Transverse colon (tissue), 4 donors: Measurements from ENCODE around the gene IL18R1. TPM values are rescaled to one million over a fixed set of nuclear protein-coding genes. Genes with fewer than 3 reads are reported as not detected.

Experiments used
- DNase-seq: peaks from one replicate; pipeline ENCODE4 v3.0.0-alpha.2; 2019
- H3K27ac ChIP-seq, 4 donors: fragments of 200-600 bp; sonication (generic); 2 replicates each; pipeline ENCODE4 v1.5.1; 2016 to 2018; ENCODE audit warnings: inconsistent platforms in 4 of 4
- H3K27me3 ChIP-seq: fragments of 200-600 bp; sonication (generic); 2 replicates; pipeline ENCODE4 v1.5.1; 2017; ENCODE audit warnings: inconsistent platforms
- H3K36me3 ChIP-seq, 4 donors: fragments of 200-600 bp; sonication (generic); 2 replicates each; pipeline ENCODE4 v1.5.1; 2017 to 2019; ENCODE audit warnings: inconsistent platforms in 4 of 4
- H3K4me1 ChIP-seq, 4 donors: fragments of 200-600 bp; sonication (generic); 2 replicates each; pipeline ENCODE4 v1.5.1; 2017 to 2020; ENCODE audit warnings: inconsistent platforms in 4 of 4
- H3K4me3 ChIP-seq, 4 donors: fragments of 200-600 bp; sonication (generic); 1 replicate in 1 of 4; 2 replicates in 3 of 4; pipeline versions ENCODE4 v1.5.1 to v1.6.1; 2017 to 2019; ENCODE audit warnings: inconsistent platforms in 4 of 4
- H3K9me3 ChIP-seq, 2 donors: fragments of 200-600 bp; sonication (generic); 2 replicates each; pipeline ENCODE4 v1.5.1; 2017 to 2019; ENCODE audit warnings: inconsistent platforms in 2 of 2
- EP300 ChIP-seq: sonication (generic); formaldehyde crosslinking; IDR thresholded peaks from one replicate; pipeline ENCODE4 v1.6.1; 2017; ENCODE audit warnings: antibody characterized with exemption, low read depth
- POLR2A ChIP-seq: fragments of 450-650 bp; IDR thresholded peaks from one replicate; pipeline ENCODE4 v1.6.1; 2016; ENCODE audit warnings: antibody characterized with exemption, mild to moderate bottlenecking, moderate library complexity
- POLR2AphosphoS5 ChIP-seq, 3 donors: sonication (generic); formaldehyde crosslinking; IDR thresholded peaks; one replicate each; pipeline ENCODE4 v1.6.1; 2016; ENCODE audit warnings: antibody characterized with exemption in 3 of 3
- WGBS, 2 donors: methylation state at CpG; one replicate each; pipeline ENCODE4 v1.1.5; 2018; ENCODE audit warnings: low coverage in 1 of 2; 5-methylcytosine and 5-hydroxymethylcytosine counted together
- in situ Hi-C, 4 donors: fragments of 200-750 bp; cut with MboI; loops; one replicate each; pipeline versions ENCODE4 v1.15.0 to v1.15.1; 2017; ENCODE audit warnings: low sequenced_read_pairs in 3 of 4, low pct_ligation_motif_present in 1 of 4, low pct_unique_long_range_greater_than_20kb in 1 of 4
- intact Hi-C: fragments of 100-400 bp; cut with DNase I; formaldehyde crosslinking; loops from one replicate; pipeline ENCODE4 v1.15.1; 2023; ENCODE audit warnings: low total_unique reads
- total RNA-seq, 4 donors: library from RNA; depleted of rRNA; stranded (reverse); fragments of >200 nt; gene quantifications; one replicate each; pipeline ENCODE4 v1.1.0, GENCODE V29; 2016
- TF ChIP-seq, protein P1 (sequence below), 5 experiments: fragments of 200-600 bp in 3 of 5; fragments of 450-650 bp in 2 of 5; sonication (generic) in 3 of 5; IDR thresholded peaks; 1 replicate in 2 of 5; 2 replicates in 3 of 5; pipeline ENCODE4 v1.5.1; 2016 to 2017; ENCODE audit warnings: antibody characterized with exemption in 5 of 5, inconsistent platforms in 3 of 5, mild to moderate bottlenecking in 2 of 5, moderate library complexity in 1 of 5

The IL18R1 gene
- total RNA-seq, 4 donors from 2014 or later, result 0.75 to 6.0 (median 2.8) TPM

DNA sequence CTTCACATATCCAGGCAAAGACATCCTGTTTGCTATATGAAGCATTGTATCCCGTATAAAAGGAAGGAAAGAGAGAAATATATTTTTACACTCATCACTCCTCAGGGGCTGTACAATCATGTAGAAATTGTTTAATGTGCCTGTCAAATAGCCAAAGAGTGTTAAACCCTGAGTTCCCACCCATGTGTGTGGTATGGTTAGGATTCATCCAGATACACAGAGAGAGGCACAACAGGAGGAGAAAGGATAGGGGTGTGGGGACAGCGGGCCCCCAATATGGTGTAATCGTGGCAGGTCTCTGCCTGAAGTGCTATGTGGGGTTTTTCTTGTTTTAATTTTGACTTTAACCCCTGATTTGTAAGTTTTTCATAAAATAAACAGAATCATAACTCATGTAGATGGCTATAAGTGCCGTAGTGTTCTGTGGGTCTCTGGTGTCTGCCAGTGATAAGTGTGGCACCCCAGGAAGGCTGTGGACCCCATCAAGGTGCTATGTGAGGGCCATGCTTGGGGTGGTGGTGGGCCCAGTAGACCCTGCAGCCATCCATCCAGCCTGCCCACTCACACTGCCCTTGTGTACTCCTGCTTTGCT is 10.2 kb upstream of the IL18R1 start:
- intact Hi-C loops, result no loop called here
- TF ChIP-seq, protein P1, sequence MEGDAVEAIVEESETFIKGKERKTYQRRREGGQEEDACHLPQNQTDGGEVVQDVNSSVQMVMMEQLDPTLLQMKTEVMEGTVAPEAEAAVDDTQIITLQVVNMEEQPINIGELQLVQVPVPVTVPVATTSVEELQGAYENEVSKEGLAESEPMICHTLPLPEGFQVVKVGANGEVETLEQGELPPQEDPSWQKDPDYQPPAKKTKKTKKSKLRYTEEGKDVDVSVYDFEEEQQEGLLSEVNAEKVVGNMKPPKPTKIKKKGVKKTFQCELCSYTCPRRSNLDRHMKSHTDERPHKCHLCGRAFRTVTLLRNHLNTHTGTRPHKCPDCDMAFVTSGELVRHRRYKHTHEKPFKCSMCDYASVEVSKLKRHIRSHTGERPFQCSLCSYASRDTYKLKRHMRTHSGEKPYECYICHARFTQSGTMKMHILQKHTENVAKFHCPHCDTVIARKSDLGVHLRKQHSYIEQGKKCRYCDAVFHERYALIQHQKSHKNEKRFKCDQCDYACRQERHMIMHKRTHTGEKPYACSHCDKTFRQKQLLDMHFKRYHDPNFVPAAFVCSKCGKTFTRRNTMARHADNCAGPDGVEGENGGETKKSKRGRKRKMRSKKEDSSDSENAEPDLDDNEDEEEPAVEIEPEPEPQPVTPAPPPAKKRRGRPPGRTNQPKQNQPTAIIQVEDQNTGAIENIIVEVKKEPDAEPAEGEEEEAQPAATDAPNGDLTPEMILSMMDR (IDR thresholded peaks at IDR 0.05), result no peak
- TF ChIP-seq EP300, result no peak
- TF ChIP-seq POLR2AphosphoS5 (IDR thresholded peaks at IDR 0.05), result no peak
- no peak for TF ChIP-seq POLR2A
- 64 to 79% methylated on average over 3 to 4 of the region's 4 CpGs for WGBS, 2 donors

DNA sequence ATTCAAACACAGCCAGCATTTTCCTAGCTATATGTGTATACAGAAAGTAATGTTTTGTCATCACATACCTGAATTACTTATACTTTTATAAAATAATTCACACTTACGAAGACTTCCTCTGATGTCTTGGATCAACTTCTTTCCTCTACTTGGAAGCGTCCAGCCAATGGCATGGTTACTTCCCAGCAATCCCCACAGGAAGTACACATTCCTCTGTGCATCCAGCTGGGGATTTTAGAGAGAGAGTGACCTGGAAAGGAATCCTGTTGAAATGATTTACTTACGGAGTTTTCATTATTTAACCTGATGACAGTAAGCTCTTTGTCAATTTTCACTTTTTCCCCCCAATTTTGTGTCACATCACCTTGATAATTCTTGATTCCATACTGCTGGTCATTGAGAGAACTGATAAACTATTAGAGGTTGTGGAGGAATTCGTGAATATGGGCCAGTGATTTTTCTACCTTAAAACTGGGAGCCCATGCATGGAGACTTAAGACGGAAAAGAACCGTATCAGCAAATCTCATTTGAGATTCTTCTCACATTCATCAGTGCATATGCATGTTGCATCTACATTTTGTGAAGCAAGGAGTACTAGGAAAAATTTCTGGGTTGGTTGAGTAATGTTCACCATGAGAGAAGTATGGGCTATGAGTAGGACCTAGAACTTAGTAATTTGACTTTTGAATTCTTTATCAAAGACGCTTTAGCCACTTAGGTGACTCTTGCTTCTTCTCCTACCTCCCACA is 9.0 kb upstream of the IL18R1 start:
- intact Hi-C loops (no loop called here), in situ Hi-C loops (loop anchor here in 1 of 4 donors (10.0 kb wide), 1 partner anchor 92 kb away; no protein-coding TSS in a partner anchor)
- no peaks in the 10 kb centered on the region for H3K36me3 ChIP-seq
- H3K4me1 ChIP-seq, result no peaks in the 10 kb centered on the region
- no peaks in the 10 kb centered on the region for H3K27me3 ChIP-seq
- DNase-seq, result no peak
- H3K27ac ChIP-seq, result no peak overlapping the region
- H3K9me3 ChIP-seq, result no peaks in the 10 kb centered on the region
- 88 to 89% methylated on average over 7 of the region's 7 CpGs for WGBS, 2 donors
- no peak overlapping the region for H3K4me3 ChIP-seq
- TF ChIP-seq, protein P1 (IDR thresholded peaks at IDR 0.05), result no peak
- TF ChIP-seq POLR2AphosphoS5 (IDR thresholded peaks at IDR 0.05) (no peak), EP300 (no peak), POLR2A (no peak)

More for the DNA sequence above, 10.2 kb upstream of the IL18R1 start:
- no peaks in the 10 kb centered on the region for H3K36me3 ChIP-seq
- H3K27ac ChIP-seq, result no peak overlapping the region
- in situ Hi-C loops, result loop anchor here in 1 of 4 donors (10.0 kb wide), 1 partner anchor 91 kb away; no protein-coding TSS in a partner anchor
- no peaks in the 10 kb centered on the region for H3K4me1 ChIP-seq
- H3K4me3 ChIP-seq, result no peak overlapping the region
- DNase-seq, result no peak
- no peaks in the 10 kb centered on the region for H3K27me3 ChIP-seq
- H3K9me3 ChIP-seq, result no peaks in the 10 kb centered on the region

- in situ Hi-C loops, result loop anchor here in 3 of 4 donors (10.0 to 25.0 kb wide), 3 partner anchors 95 to 338 kb away; no protein-coding TSS in a partner anchor
Observed at GRCh38 chr2:102350137-102350793, 5.3 kb upstream of the IL18R1 start.

More at GRCh38 chr2:102350137-102350793, 5.3 kb upstream of the IL18R1 start:
- H3K27ac ChIP-seq, result no peak overlapping the region
- TF ChIP-seq EP300 (no peak), POLR2A (no peak), POLR2AphosphoS5 (IDR thresholded peaks at IDR 0.05) (no peak)
- TF ChIP-seq, protein P1 (IDR thresholded peaks at IDR 0.05), result no peak
- H3K4me3 ChIP-seq, result no peak overlapping the region
- DNase-seq, result no peak
- no peaks in the 10 kb centered on the region for H3K27me3 ChIP-seq
- peaks cover 0 to 5% (median under 1%) of the 10 kb centered on the region in 4 donors for H3K4me1 ChIP-seq
- no peaks in the 10 kb centered on the region for H3K9me3 ChIP-seq
- whole genome bisulfite sequencing, 2 donors, result 50% methylated on average over 1 of the region's 1 CpG; no CpG with 5 or more reads in 1 of the 2 donors
- intact Hi-C loops, result loop anchor here (10.0 kb wide), 1 partner anchor 325 kb away; no protein-coding TSS in a partner anchor
- no peaks in the 10 kb centered on the region for H3K36me3 ChIP-seq
